IMR-90 (cell line): ENCODE measurements around the gene PRELID2. TPM values are rescaled to one million over a fixed set of nuclear protein-coding genes. Genes with fewer than 3 reads are reported as not detected.

ENCODE experiments used
- ATAC-seq: fragments of 200-7000 bp; cut with Tn5 transposase; 2 replicates; pipeline ENCODE4 v1.9.1; 2020; ENCODE audit warnings: low read depth, mild to moderate bottlenecking, moderate library complexity
- BruUV-seq: library from RNA; stranded (reverse); fragments of 400-500 nt; replicated peaks from 2 replicates; lab custom pipeline; 2021; lab: Mats Ljungman, UMichigan
- CTCF ChIA-PET: fragments of 300-600 bp; formaldehyde crosslinking; extraction: SDS; loops from one replicate; lab custom pipeline; 2021; ENCODE audit warnings: antibody characterized with exemption; lab: Yijun Ruan, JAX
- POLR2A ChIA-PET: fragments of 300-600 bp; sonication (Branson Sonifier 250); formaldehyde crosslinking; loops from one replicate; lab custom pipeline; 2022; ENCODE audit warnings: antibody characterized with exemption; ENCODE audit not compliant: unreplicated experiment; lab: Charles Lee
- DNase-seq: peaks from one replicate; pipeline ENCODE4 v3.0.0; 2013
- H2AFZ ChIP-seq: replicated peaks from 2 replicates; pipeline ENCODE3; 2013; ENCODE audit warnings: low read length, mild to moderate bottlenecking; ENCODE audit not compliant: poor library complexity
- H2AK5ac ChIP-seq: 2 replicates; pipeline ENCODE4 v1.6.1; 2013; ENCODE audit warnings: low read depth, low read length, inconsistent platforms
- H2AK9ac ChIP-seq: replicated peaks from 2 replicates; pipeline ENCODE3; 2013; ENCODE audit warnings: mild to moderate bottlenecking, low read depth, low read length, moderate library complexity; ENCODE audit not compliant: poor library complexity
- H2BK120ac ChIP-seq: 2 replicates; pipeline ENCODE4 v1.6.1; 2013; ENCODE audit warnings: low read depth, low read length, inconsistent platforms
- H2BK15ac ChIP-seq: 3 replicates; pipeline ENCODE4 v1.6.1; 2013; ENCODE audit warnings: low read depth, low read length, inconsistent platforms
- H2BK20ac ChIP-seq: 2 replicates; pipeline ENCODE4 v1.6.1; 2013; ENCODE audit warnings: low read depth, mild to moderate bottlenecking, inconsistent platforms, low read length, moderate library complexity
- H2BK5ac ChIP-seq: 2 replicates; pipeline ENCODE4 v1.6.1; 2013; ENCODE audit warnings: mild to moderate bottlenecking, low read depth, low read length, inconsistent platforms; ENCODE audit not compliant: poor library complexity, severe bottlenecking
- H3K14ac ChIP-seq: replicated peaks from 2 replicates; pipeline ENCODE4 v1.6.1; 2013; ENCODE audit warnings: low read depth, low read length, inconsistent platforms
- H3K18ac ChIP-seq: 2 replicates; pipeline ENCODE4 v1.6.1; 2013; ENCODE audit warnings: low read depth, low read length, control low read depth
- H3K23ac ChIP-seq: 2 replicates; pipeline ENCODE4 v1.6.1; 2013; ENCODE audit warnings: low read depth, low read length, inconsistent platforms
- H3K27ac ChIP-seq: 2 replicates; pipeline ENCODE4 v1.5.1; 2013; ENCODE audit warnings: mild to moderate bottlenecking, control low read depth, low read length; ENCODE audit not compliant: insufficient read depth
- H3K27me3 ChIP-seq: 2 replicates; pipeline ENCODE4 v1.6.1; 2013; ENCODE audit warnings: low read length; ENCODE audit not compliant: control insufficient read depth, insufficient read depth
- H3K36me3 ChIP-seq: 2 replicates; pipeline ENCODE4 v1.6.1; 2013; ENCODE audit warnings: low read length, mixed read lengths; ENCODE audit not compliant: control insufficient read depth, insufficient read depth
- H3K4ac ChIP-seq: 2 replicates; pipeline ENCODE4 v1.6.1; 2013; ENCODE audit warnings: low read depth, low read length, inconsistent platforms
- H3K4me1 ChIP-seq: 2 replicates; pipeline ENCODE4 v1.6.1; 2013; ENCODE audit warnings: low read length, mixed read lengths; ENCODE audit not compliant: control insufficient read depth, insufficient read depth
- H3K4me2 ChIP-seq: 2 replicates; pipeline ENCODE4 v1.6.1; 2013; ENCODE audit warnings: low read depth, mild to moderate bottlenecking, control low read depth, low read length, moderate library complexity
- H3K4me3 ChIP-seq: 2 replicates; pipeline ENCODE4 v1.5.1; 2013; ENCODE audit warnings: low read depth, mild to moderate bottlenecking, control low read depth, low read length, moderate library complexity; ENCODE audit not compliant: insufficient read depth
- H3K56ac ChIP-seq: 2 replicates; pipeline ENCODE4 v1.6.1; 2013; ENCODE audit warnings: low read length, inconsistent platforms; ENCODE audit not compliant: insufficient read depth; ENCODE audit errors: extremely low read depth
- H3K79me1 ChIP-seq, 2 experiments: 2 replicates each; pipeline ENCODE4 v1.6.1; 2013; ENCODE audit warnings: low read length in 2 of 2, inconsistent platforms in 1 of 2, low read depth in 1 of 2
- H3K9ac ChIP-seq: 2 replicates; pipeline ENCODE4 v1.6.1; 2013; ENCODE audit warnings: low read depth, low read length, control low read depth
- H3K9me1 ChIP-seq: 2 replicates; pipeline ENCODE4 v1.6.1; 2013; ENCODE audit warnings: low read length, inconsistent platforms; ENCODE audit not compliant: insufficient read depth
- H3K9me3 ChIP-seq: 2 replicates; pipeline ENCODE4 v1.6.1; 2013; ENCODE audit warnings: low read length; ENCODE audit not compliant: control insufficient read depth, insufficient read depth
- H4K20me1 ChIP-seq: 2 replicates; pipeline ENCODE4 v1.6.1; 2013; ENCODE audit warnings: low read length, inconsistent platforms; ENCODE audit not compliant: insufficient read depth
- H4K5ac ChIP-seq: 2 replicates; pipeline ENCODE4 v1.6.1; 2013; ENCODE audit warnings: mild to moderate bottlenecking, low read depth, low read length, control low read depth
- H4K8ac ChIP-seq, 2 experiments: 2 replicates each; pipeline ENCODE4 v1.6.1; 2013; ENCODE audit warnings: low read depth in 2 of 2, low read length in 2 of 2, control low read depth in 1 of 2, inconsistent platforms in 1 of 2
- H4K91ac ChIP-seq: 2 replicates; pipeline ENCODE4 v1.6.1; 2013; ENCODE audit warnings: low read depth, low read length, inconsistent platforms; ENCODE audit not compliant: insufficient read depth
- MAFK ChIP-seq: IDR thresholded peaks from 2 replicates; pipeline ENCODE4 v1.6.1; 2012; ENCODE audit warnings: low read depth, low read length, improper control_type of control experiment
- MAZ ChIP-seq: IDR thresholded peaks from 2 replicates; pipeline ENCODE4 v1.6.1; 2012; ENCODE audit warnings: low read depth, mild to moderate bottlenecking, low read length, improper control_type of control experiment, moderate library complexity, borderline replicate concordance
- SMC3 ChIP-seq: fragments of 150-350 bp; IDR thresholded peaks from 2 replicates; pipeline ENCODE4 v1.6.1; 2016; ENCODE audit warnings: low read depth, mild to moderate bottlenecking, antibody characterized with exemption, low read length, moderate library complexity
- WGBS, 2 experiments: methylation state at CpG; one replicate each; pipeline versions ENCODE4 v1.1.5 to v1.1.7; 2013; ENCODE audit warnings: missing lambda C conversion rate in 2 of 2; ENCODE audit not compliant: insufficient read length in 1 of 2; ENCODE audit errors: extremely low coverage in 2 of 2; 5-methylcytosine and 5-hydroxymethylcytosine counted together
- dilution Hi-C: fragments of 300-500 bp; cut with HindIII; formaldehyde crosslinking; loops from one replicate; pipeline ENCODE4 v1.14.3; 2018; ENCODE audit warnings: low sequenced_read_pairs; ENCODE audit not compliant: unreplicated experiment
- in situ Hi-C: fragments of 300-500 bp; cut with MboI; formaldehyde crosslinking; loops from 3 replicates; pipeline ENCODE4 v1.14.3; 2019; ENCODE audit warnings: low sequenced_read_pairs, inconsistent platforms, mixed read lengths
- intact Hi-C: fragments of 100-400 bp; cut with micrococcal nuclease; formaldehyde crosslinking; loops from 2 replicates; pipeline ENCODE4 v1.10.0; 2022
- polyA plus RNA-seq, 3 experiments: library from polyadenylated mRNA; depleted of rRNA; stranded (reverse); fragments of >200 nt; gene quantifications; 2 replicates each; pipeline ENCODE4 v1.2.3, GENCODE V29; 2012; ENCODE audit warnings: low replicate concordance in 1 of 3
- total RNA-seq: library from RNA; depleted of rRNA; stranded (reverse); fragments of >200 nt; gene quantifications from 2 replicates; pipeline ENCODE4 v1.2.3, GENCODE V29; 2012
- TF ChIP-seq, protein P1 (sequence below): conservative IDR thresholded peaks from 2 replicates; pipeline ENCODE4 v1.5.1; 2012; ENCODE audit warnings: mild to moderate bottlenecking, low read depth, low read length, improper control_type of control experiment
- TF ChIP-seq, protein P2 (sequence below): fragments of 150-350 bp; IDR thresholded peaks from 2 replicates; pipeline ENCODE4 v1.6.1; 2016; ENCODE audit warnings: low read depth, mild to moderate bottlenecking, low read length, moderate library complexity, borderline replicate concordance

Gene PRELID2
- total and polyA plus RNA-seq, 2 of the 4 experiments (the other 2 are of a cell fraction) = 4.9 to 8.6 TPM

DNA sequence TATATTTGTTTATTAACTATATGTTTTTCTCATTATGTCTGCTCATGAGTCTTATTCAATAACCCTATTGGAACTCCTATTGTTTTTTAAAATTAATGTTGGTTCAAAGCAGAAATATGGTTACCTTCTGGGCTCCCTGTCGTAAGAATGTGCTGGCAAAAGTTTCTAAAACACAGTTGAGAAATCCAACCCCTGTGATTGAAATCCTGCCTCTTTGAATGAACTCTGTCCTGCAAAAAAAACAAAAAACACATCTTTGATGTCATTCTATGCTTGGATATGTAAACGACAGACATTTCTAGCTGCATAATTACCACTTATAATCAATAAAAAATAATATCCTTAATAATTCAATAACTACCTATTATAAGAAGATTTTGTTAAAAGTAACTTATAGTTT lies 38.8 kb downstream of the PRELID2 start:
- H3K9me1 ChIP-seq = no peaks in the 10 kb centered on the region
- no peak overlapping the region for H4K8ac ChIP-seq
- no peak overlapping the region for H2BK15ac ChIP-seq
- no peaks in the 10 kb centered on the region for H3K4me1 ChIP-seq
- H3K18ac ChIP-seq = no peak overlapping the region
- no peak overlapping the region for H3K4me3 ChIP-seq
- H4K5ac ChIP-seq = no peak overlapping the region
- no peaks in the 10 kb centered on the region for H3K9me3 ChIP-seq
- no peaks in the 10 kb centered on the region for H4K20me1 ChIP-seq
- ChIA-PET CTCF (no interaction called here), POLR2A (no interaction called here)
- no peak overlapping the region for H3K4ac ChIP-seq
- DNase-seq (no peak), ATAC-seq (no peak)
- H3K23ac ChIP-seq = no peak overlapping the region
- no peak for TF ChIP-seq SMC3
- TF ChIP-seq, protein P1, sequence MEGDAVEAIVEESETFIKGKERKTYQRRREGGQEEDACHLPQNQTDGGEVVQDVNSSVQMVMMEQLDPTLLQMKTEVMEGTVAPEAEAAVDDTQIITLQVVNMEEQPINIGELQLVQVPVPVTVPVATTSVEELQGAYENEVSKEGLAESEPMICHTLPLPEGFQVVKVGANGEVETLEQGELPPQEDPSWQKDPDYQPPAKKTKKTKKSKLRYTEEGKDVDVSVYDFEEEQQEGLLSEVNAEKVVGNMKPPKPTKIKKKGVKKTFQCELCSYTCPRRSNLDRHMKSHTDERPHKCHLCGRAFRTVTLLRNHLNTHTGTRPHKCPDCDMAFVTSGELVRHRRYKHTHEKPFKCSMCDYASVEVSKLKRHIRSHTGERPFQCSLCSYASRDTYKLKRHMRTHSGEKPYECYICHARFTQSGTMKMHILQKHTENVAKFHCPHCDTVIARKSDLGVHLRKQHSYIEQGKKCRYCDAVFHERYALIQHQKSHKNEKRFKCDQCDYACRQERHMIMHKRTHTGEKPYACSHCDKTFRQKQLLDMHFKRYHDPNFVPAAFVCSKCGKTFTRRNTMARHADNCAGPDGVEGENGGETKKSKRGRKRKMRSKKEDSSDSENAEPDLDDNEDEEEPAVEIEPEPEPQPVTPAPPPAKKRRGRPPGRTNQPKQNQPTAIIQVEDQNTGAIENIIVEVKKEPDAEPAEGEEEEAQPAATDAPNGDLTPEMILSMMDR = no peak
- TF ChIP-seq, protein P2, sequence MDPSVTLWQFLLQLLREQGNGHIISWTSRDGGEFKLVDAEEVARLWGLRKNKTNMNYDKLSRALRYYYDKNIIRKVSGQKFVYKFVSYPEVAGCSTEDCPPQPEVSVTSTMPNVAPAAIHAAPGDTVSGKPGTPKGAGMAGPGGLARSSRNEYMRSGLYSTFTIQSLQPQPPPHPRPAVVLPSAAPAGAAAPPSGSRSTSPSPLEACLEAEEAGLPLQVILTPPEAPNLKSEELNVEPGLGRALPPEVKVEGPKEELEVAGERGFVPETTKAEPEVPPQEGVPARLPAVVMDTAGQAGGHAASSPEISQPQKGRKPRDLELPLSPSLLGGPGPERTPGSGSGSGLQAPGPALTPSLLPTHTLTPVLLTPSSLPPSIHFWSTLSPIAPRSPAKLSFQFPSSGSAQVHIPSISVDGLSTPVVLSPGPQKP = no peak
- no peak for TF ChIP-seq MAZ
- no peak for TF ChIP-seq MAFK
- BruUV-seq = no TSS peak
- no peak overlapping the region for H2BK5ac ChIP-seq
- H2AFZ ChIP-seq = no peak overlapping the region
- H2BK120ac ChIP-seq = no peak overlapping the region
- H2AK9ac ChIP-seq = no peak overlapping the region
- H3K14ac ChIP-seq = no peak overlapping the region
- H3K27ac ChIP-seq = no peak overlapping the region
- dilution Hi-C loops = no loop called here
- WGBS, 2 experiments = no CpG with 5 or more reads among the region's 2 CpGs
- H2AK5ac ChIP-seq = no peak overlapping the region
- H2BK20ac ChIP-seq = no peak overlapping the region
- in situ Hi-C loops = no loop called here
- H3K36me3 ChIP-seq = no peaks in the 10 kb centered on the region
- no peak overlapping the region for H3K4me2 ChIP-seq
- H3K27me3 ChIP-seq = no peaks in the 10 kb centered on the region
- H3K56ac ChIP-seq = no peak overlapping the region
- intact Hi-C loops = no loop called here
- no peak overlapping the region for H3K9ac ChIP-seq
- 0 out of 4 replicates have a peak, but pooled peaks cover 0 to 2% of the 10 kb centered on the region in 2 experiments for H3K79me1 ChIP-seq
- no peak overlapping the region for H4K91ac ChIP-seq
